ENCODE data around the gene UGT3A2. TPM values are rescaled to one million over a fixed set of nuclear protein-coding genes. Genes with fewer than 3 reads are reported as not detected.
A peak's percentile ranks its signal among the peaks of the same experiment; 100 is the strongest.

The UGT3A2 gene
- total RNA-seq, 2 experiments from 2014 or later: 0.35 to 0.79 TPM

GRCh38 chr5:36068751-36069281, 2.1 kb upstream of the UGT3A2 start:
- no peak for DNase-seq
- H3K4me1 Mint-ChIP-seq: peaks cover 18% of the 10 kb centered on the region
- H3K9me3 Mint-ChIP-seq (ENCODE audit: low read depth): no peaks in the 10 kb centered on the region
- H3K27me3 Mint-ChIP-seq: peaks cover 57% of the 10 kb centered on the region
- no peak for ATAC-seq
- no peak overlapping the region for H3K27ac Mint-ChIP-seq
- CTCF ChIA-PET: interaction anchor here (1.6 to 5.7 kb wide), 2 partner anchors 9 to 11 kb away, joined by 3 to 28 read pairs; no protein-coding TSS in a partner anchor
- no peaks in the 10 kb centered on the region for H3K36me3 Mint-ChIP-seq
- no peak overlapping the region for H3K4me3 Mint-ChIP-seq

- DNase-seq: no peak
- no peak for ATAC-seq
- CTCF ChIA-PET: interaction anchor here (1.6 to 5.7 kb wide), 2 partner anchors 10 to 13 kb away, joined by 3 to 28 read pairs; no protein-coding TSS in a partner anchor
- H3K27me3 Mint-ChIP-seq: peaks cover 52% of the 10 kb centered on the region
- no peaks in the 10 kb centered on the region for H3K9me3 Mint-ChIP-seq (ENCODE audit: low read depth)
- H3K4me3 Mint-ChIP-seq: no peak overlapping the region
- H3K36me3 Mint-ChIP-seq: no peaks in the 10 kb centered on the region
- H3K4me1 Mint-ChIP-seq: peaks cover 7% of the 10 kb centered on the region
- no peak overlapping the region for H3K27ac Mint-ChIP-seq
Measured at GRCh38 chr5:36066001-36066539, 612 bp downstream of the UGT3A2 start.

- DNase-seq (no peak), ATAC-seq (peak; percentile 30)
- Mint-ChIP-seq H3K4me3 (no peak overlapping the region), H3K9me3 (ENCODE audit: low read depth) (no peaks in the 10 kb centered on the region), H3K27ac (peak overlapping the region; percentile 14), H3K36me3 (no peaks in the 10 kb centered on the region), H3K27me3 (peaks cover 34% of the 10 kb centered on the region), H3K4me1 (peaks cover 7% of the 10 kb centered on the region)
- CTCF ChIA-PET: interaction anchor here (1.2 kb wide), 1 partner anchor 183 kb away, joined by 4 read pairs; no protein-coding TSS in a partner anchor
Measured at GRCh38 chr5:36060420-36060887, 6.2 kb downstream of the UGT3A2 start.

- Mint-ChIP-seq H3K27me3 (peaks cover 27% of the 10 kb centered on the region), H3K27ac (no peak overlapping the region), H3K4me1 (peaks cover 7% of the 10 kb centered on the region), H3K9me3 (ENCODE audit: low read depth) (no peaks in the 10 kb centered on the region), H3K4me3 (no peak overlapping the region), H3K36me3 (no peaks in the 10 kb centered on the region)
- CTCF ChIA-PET: interaction anchor here (1.2 kb wide), 1 partner anchor 184 kb away, joined by 4 read pairs; no protein-coding TSS in a partner anchor
- DNase-seq (no peak), ATAC-seq (peak; percentile 30)
Measured at GRCh38 chr5:36059571-36060419, 6.9 kb downstream of the UGT3A2 start.

- Mint-ChIP-seq H3K4me3 (no peak overlapping the region), H3K27me3 (peaks cover 26% of the 10 kb centered on the region), H3K27ac (no peak overlapping the region), H3K9me3 (ENCODE audit: low read depth) (no peaks in the 10 kb centered on the region), H3K4me1 (peaks cover 9% of the 10 kb centered on the region), H3K36me3 (no peaks in the 10 kb centered on the region)
- DNase-seq (no peak), ATAC-seq (no peak)
- CTCF ChIA-PET: interaction anchor here (1.0 kb wide), 1 partner anchor 20 kb away, joined by 3 read pairs; no protein-coding TSS in a partner anchor
Measured at GRCh38 chr5:36058776-36059175, 7.9 kb downstream of the UGT3A2 start.

- Mint-ChIP-seq H3K36me3 (no peaks in the 10 kb centered on the region), H3K9me3 (ENCODE audit: low read depth) (no peaks in the 10 kb centered on the region), H3K27me3 (peaks cover 35% of the 10 kb centered on the region), H3K27ac (no peak overlapping the region), H3K4me3 (no peak overlapping the region), H3K4me1 (peaks cover 9% of the 10 kb centered on the region)
- CTCF ChIA-PET: interaction anchor here (1.2 kb wide), 1 partner anchor 20 kb away, joined by 3 read pairs; no protein-coding TSS in a partner anchor
- DNase-seq: no peak
- ATAC-seq: no peak
Measured at GRCh38 chr5:36057386-36057785, 9.3 kb downstream of the UGT3A2 start.

- Mint-ChIP-seq H3K4me1 (peaks cover 9% of the 10 kb centered on the region), H3K27ac (no peak overlapping the region), H3K36me3 (no peaks in the 10 kb centered on the region), H3K27me3 (peaks cover 37% of the 10 kb centered on the region), H3K4me3 (no peak overlapping the region), H3K9me3 (ENCODE audit: low read depth) (no peaks in the 10 kb centered on the region)
- ATAC-seq (no peak), DNase-seq (no peak)
- CTCF ChIA-PET: interaction anchor here (1.2 kb wide), 1 partner anchor 21 kb away, joined by 3 read pairs; no protein-coding TSS in a partner anchor
Measured at GRCh38 chr5:36056422-36056821, 10.3 kb downstream of the UGT3A2 start.

GRCh38 chr5:36055984-36056383, 10.7 kb downstream of the UGT3A2 start:
- Mint-ChIP-seq H3K4me1 (peaks cover 9% of the 10 kb centered on the region), H3K27ac (no peak overlapping the region), H3K27me3 (peaks cover 39% of the 10 kb centered on the region), H3K36me3 (no peaks in the 10 kb centered on the region), H3K9me3 (ENCODE audit: low read depth) (no peaks in the 10 kb centered on the region), H3K4me3 (no peak overlapping the region)
- DNase-seq (no peak), ATAC-seq (no peak)
- CTCF ChIA-PET: no interaction called here

- no peak overlapping the region for H3K27ac Mint-ChIP-seq
- peaks cover 41% of the 10 kb centered on the region for H3K27me3 Mint-ChIP-seq
- ATAC-seq (no peak), DNase-seq (no peak)
- no peak overlapping the region for H3K4me3 Mint-ChIP-seq
- CTCF ChIA-PET: no interaction called here
- no peaks in the 10 kb centered on the region for H3K9me3 Mint-ChIP-seq (ENCODE audit: low read depth)
- H3K4me1 Mint-ChIP-seq: peaks cover 2% of the 10 kb centered on the region
- H3K36me3 Mint-ChIP-seq: no peaks in the 10 kb centered on the region
Measured at GRCh38 chr5:36054647-36055046, 12.0 kb downstream of the UGT3A2 start.

GRCh38 chr5:36052538-36052937, 14.1 kb downstream of the UGT3A2 start:
- no peak for ATAC-seq
- no peak for DNase-seq
- no peak overlapping the region for H3K4me3 Mint-ChIP-seq
- peaks cover 2% of the 10 kb centered on the region for H3K4me1 Mint-ChIP-seq
- H3K9me3 Mint-ChIP-seq (ENCODE audit: low read depth): no peaks in the 10 kb centered on the region
- CTCF ChIA-PET: no interaction called here
- peaks cover 31% of the 10 kb centered on the region for H3K27me3 Mint-ChIP-seq
- H3K27ac Mint-ChIP-seq: no peak overlapping the region
- no peaks in the 10 kb centered on the region for H3K36me3 Mint-ChIP-seq

- H3K27ac Mint-ChIP-seq: no peak overlapping the region
- no peak overlapping the region for H3K4me3 Mint-ChIP-seq
- H3K9me3 Mint-ChIP-seq (ENCODE audit: low read depth): no peaks in the 10 kb centered on the region
- ATAC-seq: no peak
- CTCF ChIA-PET: interaction anchor here (1.1 kb wide), 1 partner anchor 29 kb away, joined by 3 read pairs; no protein-coding TSS in a partner anchor
- no peak for DNase-seq
- H3K36me3 Mint-ChIP-seq: no peaks in the 10 kb centered on the region
- H3K27me3 Mint-ChIP-seq: peaks cover 29% of the 10 kb centered on the region
- peaks cover 2% of the 10 kb centered on the region for H3K4me1 Mint-ChIP-seq
Measured at GRCh38 chr5:36049949-36050348, 16.7 kb downstream of the UGT3A2 start.

GRCh38 chr5:36047384-36048160, 19.1 kb downstream of the UGT3A2 start:
- CTCF ChIA-PET: no interaction called here
- H3K27ac Mint-ChIP-seq: no peak overlapping the region
- no peaks in the 10 kb centered on the region for H3K36me3 Mint-ChIP-seq
- no peaks in the 10 kb centered on the region for H3K9me3 Mint-ChIP-seq (ENCODE audit: low read depth)
- H3K4me1 Mint-ChIP-seq: no peaks in the 10 kb centered on the region
- no peak for ATAC-seq
- peaks cover 31% of the 10 kb centered on the region for H3K27me3 Mint-ChIP-seq
- no peak for DNase-seq
- no peak overlapping the region for H3K4me3 Mint-ChIP-seq

GRCh38 chr5:36045895-36046294, 20.8 kb downstream of the UGT3A2 start:
- Mint-ChIP-seq H3K4me1 (no peaks in the 10 kb centered on the region), H3K27ac (no peak overlapping the region), H3K36me3 (no peaks in the 10 kb centered on the region), H3K4me3 (no peak overlapping the region), H3K9me3 (ENCODE audit: low read depth) (no peaks in the 10 kb centered on the region), H3K27me3 (peaks cover 32% of the 10 kb centered on the region)
- DNase-seq: no peak
- no peak for ATAC-seq
- CTCF ChIA-PET: no interaction called here

Data from activated CD8-positive, alpha-beta memory T cell treated with anti-CD3 and anti-CD28 coated beads, Interleukin-2, amount 10 ng/mL, durations not matched to agents 7 days and 5 days (primary cell).